Measurements from ENCODE around the gene MAN1A1.
"Not testable (repeated sequence)": the region's sequence is repeated elsewhere in the genome, so short reads cannot be mapped to it uniquely, and the experiment has no call there.

MAN1A1 gene

GRCh38 chr6:119171864-119172588 is 177.5 kb downstream of the MAN1A1 start:
- DNase-seq (ENCODE audit: low spot score), result no peak

GRCh38 chr6:119171088-119171841 is 178.3 kb downstream of the MAN1A1 start:
- DNase-seq (ENCODE audit: low spot score), result no peak

GRCh38 chr6:119170447-119171087 is 179.0 kb downstream of the MAN1A1 start:
- no peak for DNase-seq (ENCODE audit: low spot score)

- no peak for DNase-seq (ENCODE audit: low spot score)
Measured at GRCh38 chr6:119170103-119170446, 179.5 kb downstream of the MAN1A1 start.

DNA sequence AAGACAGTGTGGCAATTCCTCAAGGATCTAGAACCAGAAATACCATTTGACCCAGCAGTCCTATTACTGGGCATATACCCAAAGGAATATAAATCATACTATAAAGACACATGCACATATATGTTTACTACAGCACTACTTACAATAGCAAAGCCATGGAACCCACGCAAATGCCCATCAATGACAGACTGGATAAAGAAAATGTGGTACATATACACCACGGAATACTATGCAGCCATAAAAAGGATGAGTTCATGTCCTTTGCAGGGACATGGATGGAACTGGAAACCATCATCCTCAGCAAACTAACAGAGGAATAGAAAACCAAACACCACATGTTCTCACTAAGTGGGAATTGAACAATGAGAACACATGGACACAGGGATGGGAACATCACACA is 180.2 kb downstream of the MAN1A1 start:
- not testable (repeated sequence) for DNase-seq (ENCODE audit: low spot score)

- DNase-seq (ENCODE audit: low spot score), result no peak
Measured at GRCh38 chr6:119166024-119166784, 183.4 kb downstream of the MAN1A1 start.

DNA sequence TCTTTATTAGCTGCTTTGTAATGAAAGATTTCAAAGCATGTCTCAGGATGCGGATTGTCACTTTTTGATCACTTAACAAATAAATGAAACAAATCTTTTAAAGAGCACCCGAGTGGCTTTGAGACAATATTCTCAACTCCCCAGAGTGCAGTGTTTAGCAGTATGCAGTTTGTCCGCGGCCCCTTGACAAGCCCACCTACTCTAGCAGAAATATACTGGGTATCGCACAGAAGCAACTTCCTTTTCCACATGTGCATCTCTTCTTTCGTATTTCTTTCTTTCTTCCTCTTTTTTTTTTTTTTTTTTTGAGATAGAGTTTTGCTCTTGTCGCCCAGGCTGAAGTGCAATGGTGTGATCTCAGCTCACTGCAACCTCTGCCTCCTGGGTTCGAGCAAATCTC is 186.6 kb downstream of the MAN1A1 start:
- DNase-seq (ENCODE audit: low spot score), result no peak

GRCh38 chr6:119162134-119162775 is 187.3 kb downstream of the MAN1A1 start:
- no peak for DNase-seq (ENCODE audit: low spot score)

GRCh38 chr6:119161438-119161837 is 188.1 kb downstream of the MAN1A1 start:
- no peak for DNase-seq (ENCODE audit: low spot score)

GRCh38 chr6:119160911-119161310 is 188.7 kb downstream of the MAN1A1 start:
- no peak for DNase-seq (ENCODE audit: low spot score)

- no peak for DNase-seq (ENCODE audit: low spot score)
Measured at GRCh38 chr6:119158057-119158848, 191.3 kb downstream of the MAN1A1 start.

DNA sequence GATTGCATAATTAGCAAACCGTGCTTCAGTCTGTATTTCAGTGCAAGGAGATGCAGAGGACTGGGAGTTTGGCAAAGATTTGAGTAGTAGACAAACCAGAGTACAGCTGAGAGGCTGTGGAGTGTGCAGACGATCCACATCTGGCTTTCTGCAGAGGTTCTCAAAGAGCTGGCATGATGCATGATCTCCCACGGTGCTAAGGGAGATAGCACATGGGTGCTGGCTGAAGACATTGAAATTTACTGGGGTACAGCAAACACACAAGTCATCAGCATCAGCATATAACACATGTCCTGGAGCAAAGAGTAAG is 192.1 kb downstream of the MAN1A1 start:
- no peak for DNase-seq (ENCODE audit: low spot score)

DNA sequence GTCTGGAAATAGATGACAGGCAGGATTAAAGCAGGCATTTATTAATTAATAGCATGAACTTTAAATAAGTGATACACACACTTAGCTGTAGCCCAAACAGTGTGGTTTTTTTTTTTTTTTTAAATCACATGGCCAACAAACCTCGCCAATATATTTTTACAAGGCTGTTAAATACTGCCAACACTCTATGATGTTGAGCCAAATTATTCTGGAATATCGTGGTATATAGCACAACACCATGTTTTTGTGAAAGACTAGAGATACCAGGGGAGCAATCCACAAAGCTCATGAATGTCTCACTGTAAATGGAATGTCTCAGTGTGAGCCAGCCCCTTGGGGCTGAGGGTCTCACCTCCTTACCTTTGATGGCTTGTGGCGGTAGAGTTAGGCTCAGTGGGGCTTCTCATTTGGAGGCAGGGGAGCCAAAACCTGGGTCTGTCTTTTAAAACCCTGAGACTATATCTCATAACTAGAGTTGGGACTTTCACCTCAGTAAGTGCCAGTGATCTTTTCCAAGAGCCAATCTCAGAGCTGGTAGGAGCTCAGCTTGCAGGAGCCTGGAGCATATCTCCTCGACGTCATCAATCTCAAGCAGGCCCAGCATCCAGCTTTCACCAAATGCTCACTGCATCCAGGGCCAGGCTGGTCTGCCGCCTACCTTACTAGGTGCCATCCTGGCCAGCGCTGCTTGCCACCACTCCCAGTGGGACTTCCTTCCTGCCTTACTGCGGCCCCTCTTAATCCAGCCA is 192.6 kb downstream of the MAN1A1 start:
- no peak for DNase-seq (ENCODE audit: low spot score)

DNA sequence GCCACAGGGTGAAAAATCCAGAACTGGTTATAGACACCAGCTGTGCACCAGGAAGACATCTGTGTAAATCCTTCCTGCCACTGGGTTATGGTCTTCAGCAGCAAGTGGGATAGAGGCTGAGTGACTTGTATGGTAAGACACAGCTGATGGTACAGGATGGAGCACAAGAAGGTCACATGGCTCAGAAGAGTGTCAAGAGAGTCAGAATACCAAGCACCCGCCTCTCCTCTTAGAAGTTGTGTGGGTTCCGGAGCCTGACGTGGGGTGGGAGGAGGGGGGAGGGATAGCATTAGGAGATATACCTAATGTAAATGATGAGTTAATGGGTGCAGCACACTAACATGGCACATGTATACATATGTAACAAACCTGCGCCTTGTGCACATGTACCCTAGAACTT is 193.5 kb downstream of the MAN1A1 start:
- not testable (repeated sequence) for DNase-seq (ENCODE audit: low spot score)

DNA sequence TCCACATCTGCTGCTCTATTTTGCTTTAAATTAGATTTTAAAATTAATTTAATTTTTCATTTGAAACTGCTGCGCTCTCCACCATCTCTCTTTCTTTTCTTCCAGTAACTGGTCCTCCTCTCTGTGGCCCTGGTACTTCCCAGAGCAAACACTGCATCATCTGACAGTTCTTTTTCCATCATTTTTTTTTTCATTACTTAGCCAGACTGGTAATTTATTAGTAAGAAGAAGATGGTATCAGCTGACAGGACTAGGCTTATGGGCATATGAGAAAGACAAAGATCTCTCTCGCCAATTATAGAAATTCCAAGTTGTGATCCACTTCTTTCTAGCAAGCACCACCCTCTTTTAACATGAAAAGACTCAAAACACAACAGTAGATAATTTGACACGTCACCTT is 197.4 kb downstream of the MAN1A1 start:
- DNase-seq (ENCODE audit: low spot score), result no peak

DNA sequence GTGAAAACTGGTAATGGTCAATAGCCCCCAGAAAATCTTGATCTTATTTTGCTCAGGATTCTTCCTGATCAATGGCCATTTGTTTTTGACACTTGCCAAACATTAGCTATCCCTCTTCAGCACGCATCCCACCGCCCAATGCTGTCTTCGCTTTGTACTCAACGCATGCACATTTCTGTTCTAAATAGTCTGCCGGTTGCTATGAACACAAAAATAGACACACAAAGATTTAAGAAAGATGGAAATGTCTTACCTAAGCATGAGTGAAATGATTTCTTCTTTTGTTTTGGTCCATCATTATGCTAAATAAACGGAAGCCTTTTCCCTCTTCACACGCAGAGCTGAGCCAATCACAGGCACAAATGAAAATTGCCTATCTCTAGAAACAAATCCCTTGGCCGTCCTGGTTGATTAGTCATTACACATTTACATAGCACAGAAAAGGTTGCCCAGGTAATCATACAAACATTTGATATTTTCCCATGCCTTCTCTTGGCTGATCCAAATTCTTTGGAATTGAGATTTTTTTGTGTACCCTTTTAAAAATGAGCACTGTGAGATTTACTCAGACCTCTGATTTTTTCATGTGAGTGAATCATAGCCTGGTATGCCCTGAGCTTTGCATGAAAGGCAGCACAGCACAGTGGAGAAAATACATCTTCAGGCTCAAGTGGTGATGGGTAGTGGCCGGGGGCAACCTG is 200.6 kb downstream of the MAN1A1 start:
- DNase-seq (ENCODE audit: low spot score), result no peak

DNA sequence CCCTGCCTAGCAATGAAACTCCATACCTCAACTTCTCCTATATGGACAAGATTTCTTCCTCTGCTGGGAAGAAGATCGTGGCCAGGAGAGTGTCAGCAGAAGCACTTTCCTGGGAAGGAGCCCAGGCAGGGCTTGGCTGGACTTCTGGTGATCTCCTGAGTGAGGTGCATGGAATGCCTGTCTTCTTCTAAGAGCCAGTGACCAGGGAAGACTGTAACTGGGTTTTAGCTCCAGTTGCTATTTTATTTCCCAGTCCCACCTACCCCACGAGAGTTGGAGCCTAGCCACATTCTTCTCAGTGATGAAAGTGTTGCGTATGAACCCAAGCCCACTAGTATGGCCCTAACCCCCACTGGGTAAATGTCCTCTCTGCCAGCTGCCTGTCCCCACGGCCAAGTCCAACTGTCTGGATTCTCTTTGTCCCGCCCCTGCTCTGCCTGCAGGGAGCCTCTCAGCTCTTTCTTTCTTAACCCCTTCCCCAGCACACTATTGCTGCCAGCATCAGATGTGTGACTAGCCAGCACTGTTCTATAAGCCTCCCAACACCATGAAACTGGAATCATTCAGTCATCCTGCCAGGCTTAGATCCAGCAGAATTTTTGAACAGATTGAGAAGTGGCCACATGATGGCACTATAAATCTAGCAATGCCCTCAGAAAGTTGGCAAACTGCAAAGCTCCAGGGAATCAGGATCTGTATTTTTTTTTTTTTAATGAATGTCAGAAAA is 201.3 kb downstream of the MAN1A1 start:
- DNase-seq (ENCODE audit: low spot score), result peak; percentile 69

DNA sequence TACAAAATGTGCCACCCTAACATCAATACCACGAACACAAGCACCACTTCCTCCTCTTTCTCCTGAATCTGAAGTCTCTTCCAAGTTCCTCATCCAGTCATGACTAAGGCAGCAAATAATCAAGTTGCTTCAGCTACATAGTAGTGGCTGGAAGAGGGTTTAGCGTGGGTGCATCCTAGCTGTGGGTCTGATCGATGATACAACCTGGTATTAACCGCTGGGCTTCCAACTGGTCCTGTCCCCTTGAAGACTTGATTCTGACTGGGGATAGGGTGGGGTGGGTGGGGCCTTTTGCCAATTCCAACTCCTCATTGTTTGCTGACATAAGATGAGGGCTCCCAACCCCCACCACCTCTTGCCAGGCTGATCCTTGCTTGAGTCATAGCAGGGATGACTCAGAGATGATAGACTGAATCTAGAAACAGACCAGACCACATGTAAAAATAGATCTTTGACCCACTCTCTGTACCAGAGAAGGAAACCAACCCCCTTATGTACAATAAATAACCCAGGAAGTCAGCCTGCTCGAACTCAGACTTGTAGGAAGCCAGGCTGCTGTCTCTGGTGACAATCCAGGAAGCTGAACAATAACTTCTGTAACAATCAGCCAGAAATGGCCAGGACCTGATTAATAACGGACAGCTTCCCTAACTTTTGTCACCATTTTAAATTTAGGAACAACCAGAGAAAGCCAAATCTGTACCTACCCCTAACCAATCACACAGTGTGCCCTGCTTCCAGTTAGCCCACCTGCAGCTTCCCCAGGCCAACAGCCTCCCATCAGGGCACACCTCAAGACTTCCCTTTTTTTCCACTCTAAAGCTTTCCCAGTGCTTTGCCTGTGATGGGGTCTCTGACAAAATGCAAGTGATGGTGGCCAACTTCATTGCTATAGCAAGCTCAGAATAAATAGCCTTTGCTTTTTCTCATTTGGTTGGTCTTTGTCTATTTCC is 202.2 kb downstream of the MAN1A1 start:
- no peak for DNase-seq (ENCODE audit: low spot score)

All from SK-N-DZ (cell line).